GM21723 (cell line): ENCODE data around the gene TTL.
"Not testable (repeated sequence)": the region's sequence is repeated elsewhere in the genome, so short reads cannot be mapped to it uniquely, and the experiment has no call there.

Experiments
- ATAC-seq: cut with Tn5 transposase; IDR thresholded peaks from one replicate; pipeline ENCODE4 v1.9.1; 2021; ENCODE audit warnings: mild to moderate bottlenecking, moderate library complexity; ENCODE audit not compliant: unreplicated experiment

Gene TTL

GRCh38 chr2:112474844-112475486, 7.0 kb upstream of the TTL start:
- ATAC-seq: no peak

- ATAC-seq: no peak
These were observed 5.5 kb upstream of the TTL start for GRCh38 chr2:112476434-112476833.

- no peak for ATAC-seq
These were observed 1.4 kb upstream of the TTL start for GRCh38 chr2:112480530-112481049.

GRCh38 chr2:112481050-112481527, 867 bp upstream of the TTL start:
- ATAC-seq: peak; percentile 74

- peak; percentile 15 for ATAC-seq
These were observed 519 bp downstream of the TTL start for GRCh38 chr2:112482309-112483041.

GRCh38 chr2:112483042-112483473, 1.1 kb downstream of the TTL start:
- no peak for ATAC-seq

- no peak for ATAC-seq
These were observed 1.9 kb downstream of the TTL start for GRCh38 chr2:112483831-112484230.

GRCh38 chr2:112485849-112486248, 3.9 kb downstream of the TTL start:
- no peak for ATAC-seq

GRCh38 chr2:112486895-112487294, 4.9 kb downstream of the TTL start:
- no peak for ATAC-seq

GRCh38 chr2:112487444-112487961, 5.5 kb downstream of the TTL start:
- no peak for ATAC-seq

- ATAC-seq: no peak
These were observed 6.2 kb downstream of the TTL start for GRCh38 chr2:112488201-112488600.

- no peak for ATAC-seq
These were observed 10.0 kb downstream of the TTL start for GRCh38 chr2:112491946-112492345.

GRCh38 chr2:112493048-112493447, 11.1 kb downstream of the TTL start:
- ATAC-seq: no peak

- no peak for ATAC-seq
These were observed 12.1 kb downstream of the TTL start for GRCh38 chr2:112493858-112494648.

- ATAC-seq: no peak
These were observed 12.9 kb downstream of the TTL start for GRCh38 chr2:112494828-112495227.

- not testable (repeated sequence) for ATAC-seq
These were observed 13.9 kb downstream of the TTL start for GRCh38 chr2:112495878-112496277.

- not testable (repeated sequence) for ATAC-seq
These were observed 19.0 kb downstream of the TTL start for GRCh38 chr2:112500850-112501484.

GRCh38 chr2:112509239-112509998, 27.5 kb downstream of the TTL start:
- not testable (repeated sequence) for ATAC-seq

- no peak for ATAC-seq
These were observed 34.8 kb downstream of the TTL start for GRCh38 chr2:112516801-112517200.

- no peak for ATAC-seq
These were observed 36.9 kb downstream of the TTL start for GRCh38 chr2:112518807-112519206.
